HepG2 (cell line): Measurements from ENCODE around the gene CYP4F12. TPM values are rescaled to one million over a fixed set of nuclear protein-coding genes. Genes with fewer than 3 reads are reported as not detected.

Source experiments
- ATAC-seq: fragments of 200-7000 bp; cut with Tn5 transposase; 3 replicates; pipeline ENCODE4 v1.9.1; 2020; ENCODE audit warnings: mild to moderate bottlenecking, moderate library complexity
- BruUV-seq: library from RNA; stranded (reverse); fragments of 400-500 nt; replicated peaks from 2 replicates; lab custom pipeline; 2021; lab: Mats Ljungman, UMichigan
- CTCF ChIA-PET: fragments of 300-600 bp; formaldehyde crosslinking; extraction: SDS; loops from one replicate; lab custom pipeline; 2021; ENCODE audit warnings: low total read pairs, inconsistent platforms, low intra/inter-chr PET ratio; lab: Yijun Ruan, JAX
- POLR2A ChIA-PET: fragments of 350-600 bp; sonication (Branson Sonifier 250); formaldehyde crosslinking; loops from one replicate; lab custom pipeline; 2020; ENCODE audit warnings: antibody characterized with exemption, inconsistent platforms; lab: Yijun Ruan, JAX
- DNase-seq: peaks from one replicate; pipeline ENCODE4 v3.0.0-alpha.2; 2015; ENCODE audit warnings: low spot score
- FAIRE-seq: peaks from 3 replicates; lab custom pipeline; 2011; peaks lifted over from hg19 to GRCh38; lab: Jason Lieb, UNC
- H2AFZ ChIP-seq: one replicate; pipeline ENCODE4 v1.6.1; 2011; ENCODE audit warnings: low read length, inconsistent platforms
- H3K27ac ChIP-seq: fragments of 300-600 bp; 3 replicates; pipeline ENCODE4 v1.8.0; 2011; ENCODE audit warnings: mixed run types, mild to moderate bottlenecking, mixed read lengths, low read length, inconsistent platforms; ENCODE audit not compliant: insufficient read depth; ENCODE audit errors: extremely low read length
- H3K27me3 ChIP-seq, 2 experiments: fragments of 200-600 bp in 1 of 2; 2 replicates in 1 of 2; 3 replicates in 1 of 2; pipeline versions ENCODE4 v1.6.0 to v1.8.0; 2011; ENCODE audit warnings: low read length in 2 of 2, mild to moderate bottlenecking in 2 of 2, moderate library complexity in 2 of 2, inconsistent platforms in 1 of 2; ENCODE audit not compliant: insufficient read depth in 2 of 2, control insufficient read depth in 1 of 2
- H3K36me3 ChIP-seq, 2 experiments: fragments of 200-600 bp in 1 of 2; replicated peaks in 1 of 2; 2 replicates in 1 of 2; 3 replicates in 1 of 2; pipeline versions ENCODE4 v1.5.1 to v1.8.0; 2011; ENCODE audit warnings: low read length in 2 of 2, inconsistent platforms in 1 of 2; ENCODE audit not compliant: insufficient read depth in 2 of 2, control insufficient read depth in 1 of 2
- H3K4me1 ChIP-seq: 2 replicates; pipeline ENCODE4 v1.5.1; 2012; ENCODE audit warnings: low read length, inconsistent platforms; ENCODE audit not compliant: insufficient read depth
- H3K4me2 ChIP-seq: 2 replicates; pipeline ENCODE4 v1.6.0; 2011; ENCODE audit warnings: low read depth, low read length, inconsistent platforms
- H3K4me3 ChIP-seq, 3 experiments: fragments of 200-600 bp in 1 of 3; sonication (generic), shearing (Covaris generic) in 1 of 3; replicated peaks in 1 of 3; 2 replicates each; pipeline ENCODE4 v1.5.1; 2011 to 2016; ENCODE audit warnings: low read length in 3 of 3, inconsistent platforms in 2 of 3, low read depth in 2 of 3, mild to moderate bottlenecking in 2 of 3, control low read depth in 1 of 3, mixed read lengths in 1 of 3; ENCODE audit not compliant: insufficient read depth in 1 of 3
- H3K79me2 ChIP-seq: one replicate; pipeline ENCODE4 v1.6.1; 2011; ENCODE audit warnings: low read length, inconsistent platforms; ENCODE audit not compliant: insufficient read depth
- H3K9ac ChIP-seq: 2 replicates; pipeline ENCODE4 v1.6.0; 2011; ENCODE audit warnings: mild to moderate bottlenecking, low read depth, low read length, inconsistent platforms; ENCODE audit not compliant: insufficient read depth
- H3K9me3 ChIP-seq: 2 replicates; pipeline ENCODE4 v1.5.1; 2012; ENCODE audit warnings: mild to moderate bottlenecking, low read length
- H4K20me1 ChIP-seq: 2 replicates; pipeline ENCODE4 v1.6.0; 2011; ENCODE audit warnings: inconsistent platforms, mild to moderate bottlenecking, low read length, moderate library complexity; ENCODE audit not compliant: insufficient read depth
- JDP2 ChIP-seq: sonication (generic); formaldehyde crosslinking; IDR thresholded peaks from 2 replicates; pipeline ENCODE4 v1.8.1; 2022; ENCODE audit warnings: missing genetic modification reagents, borderline replicate concordance
- PREB ChIP-seq: sonication (generic); formaldehyde crosslinking; IDR thresholded peaks from 2 replicates; pipeline ENCODE4 v1.4.0; 2020; ENCODE audit warnings: missing genetic modification reagents
- REPIN1 ChIP-seq: sonication (generic); formaldehyde crosslinking; IDR thresholded peaks from 2 replicates; pipeline ENCODE4 v1.8.0; 2022; ENCODE audit warnings: missing genetic modification reagents, low read depth, mild to moderate bottlenecking, borderline replicate concordance
- TERF1 ChIP-seq: sonication (generic); formaldehyde crosslinking; IDR thresholded peaks from 2 replicates; pipeline ENCODE4 v1.8.0; 2022; ENCODE audit warnings: mild to moderate bottlenecking, missing genetic modification reagents, moderate library complexity
- ZIK1 ChIP-seq: sonication (generic); formaldehyde crosslinking; IDR thresholded peaks from 2 replicates; pipeline ENCODE4 v1.5.0; 2020; ENCODE audit warnings: mild to moderate bottlenecking, low read depth, missing genetic modification reagents, borderline replicate concordance
- ZNF362 ChIP-seq: sonication (generic); formaldehyde crosslinking; IDR thresholded peaks from 2 replicates; pipeline ENCODE4 v1.4.0; 2020; ENCODE audit warnings: missing genetic modification reagents, mild to moderate bottlenecking, borderline replicate concordance
- ZNF619 ChIP-seq: sonication (generic); formaldehyde crosslinking; IDR thresholded peaks from 2 replicates; pipeline ENCODE4 v1.4.0; 2020; ENCODE audit warnings: mild to moderate bottlenecking, missing genetic modification reagents
- ZNF670 ChIP-seq: sonication (generic); formaldehyde crosslinking; IDR thresholded peaks from 2 replicates; pipeline ENCODE4 v1.8.0; 2022; ENCODE audit warnings: mild to moderate bottlenecking, missing genetic modification reagents, borderline replicate concordance
- ZNF777 ChIP-seq: sonication (generic); formaldehyde crosslinking; IDR thresholded peaks from 2 replicates; pipeline ENCODE4 v1.4.0; 2020; ENCODE audit warnings: missing genetic modification reagents
- ZNF816 ChIP-seq: sonication (generic); formaldehyde crosslinking; IDR thresholded peaks from 2 replicates; pipeline ENCODE4 v1.8.0; 2022; ENCODE audit warnings: missing genetic modification reagents, mild to moderate bottlenecking, borderline replicate concordance
- in situ Hi-C: cut with HindIII; loops from 2 replicates; pipeline ENCODE4 v1.10.0; 2017; ENCODE audit warnings: low pct_unique_long_range_greater_than_20kb; ENCODE audit not compliant: extremely low pct_ligation_motif_present
- intact Hi-C: fragments of 100-400 bp; cut with micrococcal nuclease; formaldehyde crosslinking; loops from one replicate; pipeline ENCODE4 v1.10.0; 2022; ENCODE audit not compliant: unreplicated experiment
- polyA plus RNA-seq, 8 experiments: library from polyadenylated mRNA; depleted of rRNA in 3 of 8; stranded (reverse) in 7 of 8; unstranded in 1 of 8; fragments of >200 nt; fragmentation: Illumina TruSeq in 4 of 8; extraction: Trizol in 4 of 8; gene quantifications; 2 replicates each; pipeline versions ENCODE4 v1.2.1 to v1.2.3, GENCODE V29; 2011 to 2016; ENCODE audit warnings: low read depth in 4 of 8, missing spikeins in 1 of 8, mixed read lengths in 1 of 8; ENCODE audit not compliant: insufficient read depth in 1 of 8
- total RNA-seq, 5 experiments: library from RNA; depleted of rRNA; stranded (reverse); fragments of >200 nt; fragmentation: Illumina TruSeq; extraction: Trizol; gene quantifications; 2 replicates each; pipeline ENCODE4 v1.2.3, GENCODE V29; 2016; ENCODE audit warnings: low read depth in 1 of 5

CYP4F12 gene
- total and polyA plus RNA-seq, 2 of the 13 experiments (the other 11 are each of a cell fraction or from before 2014, with no cell fraction given) = 29.9 to 30.8 TPM

- intact Hi-C loops = no loop called here
- POLR2A ChIA-PET = interaction anchor here (1.6 kb wide), 1 partner anchor 15 kb away, joined by 3 read pairs; the partner anchor contains the start of gene CYP4F3
These were observed 16.4 kb upstream of the CYP4F12 start for GRCh38 chr19:15656467-15656866.

More at GRCh38 chr19:15656467-15656866, 16.4 kb upstream of the CYP4F12 start:
- H4K20me1 ChIP-seq = no peaks in the 10 kb centered on the region
- H3K4me3 ChIP-seq = no peak overlapping the region
- no peaks in the 10 kb centered on the region for H3K79me2 ChIP-seq
- no peak for DNase-seq
- no TSS peak for BruUV-seq
- in situ Hi-C loops = no loop called here
- ATAC-seq = no peak
- H3K9me3 ChIP-seq = no peaks in the 10 kb centered on the region
- H2AFZ ChIP-seq = no peak overlapping the region
- FAIRE-seq = no peak
- H3K4me1 ChIP-seq = no peaks in the 10 kb centered on the region
- TF ChIP-seq REPIN1 (no peak), ZNF619 (CRISPR knock-in tag) (no peak), ZNF670 (CRISPR knock-in tag) (no peak), ZIK1 (no peak), PREB (CRISPR knock-in tag) (no peak), ZNF777 (CRISPR knock-in tag) (no peak), ZNF816 (no peak), TERF1 (no peak), JDP2 (CRISPR knock-in tag) (no peak), ZNF362 (CRISPR knock-in tag) (no peak)
- H3K36me3 ChIP-seq = peaks cover 2 to 22% of the 10 kb centered on the region in 2 experiments; a peak in 4 of 5 replicates
- H3K9ac ChIP-seq = no peak overlapping the region
- H3K27ac ChIP-seq = no peak overlapping the region
- H3K27me3 ChIP-seq = no peaks in the 10 kb centered on the region
- CTCF ChIA-PET = no interaction called here
- H3K4me2 ChIP-seq = no peak overlapping the region
